ENCODE measurements around the gene ZGPAT. TPM values are rescaled to one million over a fixed set of nuclear protein-coding genes. Genes with fewer than 3 reads are reported as not detected.

The ZGPAT gene
- total RNA-seq, 1 experiment from 2014 or later: 27.6 TPM

DNA sequence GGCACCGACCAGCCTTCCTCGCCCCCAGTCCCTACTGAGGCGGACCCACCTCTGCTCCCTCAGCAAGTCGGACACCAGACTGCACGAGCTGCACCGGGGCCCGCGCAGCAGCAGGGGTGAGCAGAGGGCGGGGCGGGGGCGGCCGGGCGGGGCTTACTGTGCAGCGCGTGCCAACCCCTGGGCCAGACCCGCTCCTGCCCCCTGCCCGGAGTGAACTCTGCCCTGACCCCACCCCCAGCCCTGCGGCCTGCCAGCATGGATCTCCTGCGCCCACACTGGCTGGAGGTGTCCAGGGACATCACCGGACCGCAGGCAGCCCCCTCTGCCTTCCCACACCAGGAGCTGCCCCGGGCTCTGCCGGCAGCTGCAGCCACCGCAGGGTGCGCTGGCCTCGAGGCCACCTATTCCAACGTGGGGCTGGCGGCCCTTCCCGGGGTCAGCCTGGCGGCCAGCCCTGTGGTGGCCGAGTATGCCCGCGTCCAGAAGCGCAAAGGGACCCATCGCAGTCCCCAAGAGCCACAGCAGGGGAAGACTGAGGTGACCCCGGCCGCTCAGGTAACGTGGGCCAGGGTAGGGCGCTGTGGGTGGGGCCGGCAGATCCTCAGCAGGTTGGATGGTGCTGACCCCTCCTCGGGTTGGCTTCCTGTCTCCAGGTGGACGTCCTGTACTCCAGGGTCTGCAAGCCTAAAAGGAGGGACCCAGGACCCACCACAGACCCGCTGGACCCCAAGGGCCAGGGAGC, 30.3 kb downstream of the ZGPAT start:
- H3K9me3 ChIP-seq (ENCODE audit: control insufficient read depth, low read depth, low read length): no peaks in the 10 kb centered on the region
- no peak overlapping the region for H2AK5ac ChIP-seq (ENCODE audit: insufficient read length, low read length)
- Mint-ChIP-seq H3K4me3 (peak overlapping the region in 1 of 2 experiments; percentile 17; a peak in 1 of 5 replicates), H3K27me3 (ENCODE audit: low read depth) (no peaks in the 10 kb centered on the region; the same call in 1 of the 2 replicates), H3K4me1 (peaks cover 0 to 2% of the 10 kb centered on the region in 2 experiments; a peak in 1 of 4 replicates), H3K9me3 (no peaks in the 10 kb centered on the region), H3K27ac (no peak overlapping the region), H3K36me3 (ENCODE audit: insufficient read depth in 1 of 3, low read depth in 3 of 3) (peaks cover 10 to 18% (median 10%) of the 10 kb centered on the region in 3 experiments; a peak in 6 of 7 replicates)
- no peak overlapping the region for H2BK12ac ChIP-seq (ENCODE audit: insufficient read length, low read depth, low read length)
- H3K23ac ChIP-seq (ENCODE audit: insufficient read length, low read depth, low read length): no peak overlapping the region
- H3K27me3 ChIP-seq (ENCODE audit: insufficient read depth, low read length): no peaks in the 10 kb centered on the region
- no peak overlapping the region for H2BK120ac ChIP-seq (ENCODE audit: low read depth, low read length, poor library complexity, severe bottlenecking)
- no CpG with 5 or more reads among the region's 43 CpGs for WGBS (ENCODE audit: extremely low coverage, insufficient read length, low lambda C conversion rate)
- H2BK5ac ChIP-seq (ENCODE audit: insufficient read length, low read length): no peak overlapping the region
- H3K23me2 ChIP-seq (ENCODE audit: insufficient read length, low read depth, low read length, poor library complexity, severe bottlenecking): peaks cover 9% of the 10 kb centered on the region
- no peak overlapping the region for H4K5ac ChIP-seq (ENCODE audit: insufficient read length, low read depth, low read length)
- no peaks in the 10 kb centered on the region for H4K20me1 ChIP-seq (ENCODE audit: control insufficient read depth, insufficient read depth, insufficient read length)
- no peak overlapping the region for H2BK15ac ChIP-seq (ENCODE audit: low read depth, low read length)
- no peak overlapping the region for H3K27ac ChIP-seq (ENCODE audit: insufficient read length, low read depth, low read length)
- no peak overlapping the region for H4K8ac ChIP-seq (replicated peaks; ENCODE audit: insufficient read length, low read depth, low read length)
- no peak overlapping the region for H3K14ac ChIP-seq (ENCODE audit: insufficient read depth, low read length)
- H3K18ac ChIP-seq (ENCODE audit: insufficient read length, low read depth, low read length): no peak overlapping the region
- H3K9ac ChIP-seq (ENCODE audit: extremely low read depth, insufficient read length, low read length): no peak overlapping the region
- H3K79me2 ChIP-seq (ENCODE audit: insufficient read depth, low read length): no peaks in the 10 kb centered on the region
- peak overlapping the region; percentile 37 for H3K4me2 ChIP-seq (ENCODE audit: insufficient read depth, insufficient read length, low read length)
- DNase-seq: peak; percentile 54
- H2AFZ ChIP-seq (ENCODE audit: low read length): no peak overlapping the region
- no peak overlapping the region for H4K91ac ChIP-seq (ENCODE audit: insufficient read length, low read depth, low read length)
- H2BK20ac ChIP-seq (ENCODE audit: low read depth, low read length, poor library complexity, severe bottlenecking): no peak overlapping the region
- no peaks in the 10 kb centered on the region for H3K4me1 ChIP-seq (ENCODE audit: insufficient read depth, low read length)
- TF ChIP-seq, protein P1, sequence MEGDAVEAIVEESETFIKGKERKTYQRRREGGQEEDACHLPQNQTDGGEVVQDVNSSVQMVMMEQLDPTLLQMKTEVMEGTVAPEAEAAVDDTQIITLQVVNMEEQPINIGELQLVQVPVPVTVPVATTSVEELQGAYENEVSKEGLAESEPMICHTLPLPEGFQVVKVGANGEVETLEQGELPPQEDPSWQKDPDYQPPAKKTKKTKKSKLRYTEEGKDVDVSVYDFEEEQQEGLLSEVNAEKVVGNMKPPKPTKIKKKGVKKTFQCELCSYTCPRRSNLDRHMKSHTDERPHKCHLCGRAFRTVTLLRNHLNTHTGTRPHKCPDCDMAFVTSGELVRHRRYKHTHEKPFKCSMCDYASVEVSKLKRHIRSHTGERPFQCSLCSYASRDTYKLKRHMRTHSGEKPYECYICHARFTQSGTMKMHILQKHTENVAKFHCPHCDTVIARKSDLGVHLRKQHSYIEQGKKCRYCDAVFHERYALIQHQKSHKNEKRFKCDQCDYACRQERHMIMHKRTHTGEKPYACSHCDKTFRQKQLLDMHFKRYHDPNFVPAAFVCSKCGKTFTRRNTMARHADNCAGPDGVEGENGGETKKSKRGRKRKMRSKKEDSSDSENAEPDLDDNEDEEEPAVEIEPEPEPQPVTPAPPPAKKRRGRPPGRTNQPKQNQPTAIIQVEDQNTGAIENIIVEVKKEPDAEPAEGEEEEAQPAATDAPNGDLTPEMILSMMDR (conservative IDR thresholded peaks at IDR 0.05): no peak
- H3K79me1 ChIP-seq (ENCODE audit: insufficient read depth, low read depth, low read length, poor library complexity, severe bottlenecking): no peaks in the 10 kb centered on the region
- H3K56ac ChIP-seq (ENCODE audit: insufficient read length, low read depth, low read length): no peak overlapping the region
- no peak overlapping the region for H3K4ac ChIP-seq (ENCODE audit: low read depth, low read length)
- no peak overlapping the region for H3T11ph ChIP-seq (ENCODE audit: low read length)

Data from H9 (cell line).